Erythroblast (primary cell): ENCODE results near the gene ZNF407.
"Not testable (repeated sequence)": the region's sequence is repeated elsewhere in the genome, so short reads cannot be mapped to it uniquely, and the experiment has no call there.

Experiments
- DNase-seq, 2 experiments: peaks; one replicate each; lab custom pipeline; 2025; lab: John Stamatoyannopoulos, UW
- GATA1 ChIP-seq: IDR thresholded peaks from 2 replicates; pipeline ENCODE4 v1.6.1; 2011; ENCODE audit warnings: low read depth, mild to moderate bottlenecking, control low read depth, low read length, moderate library complexity
- POLR2A ChIP-seq: IDR thresholded peaks from 2 replicates; pipeline ENCODE4 v1.6.1; 2011; ENCODE audit warnings: mild to moderate bottlenecking, low read length

ZNF407 gene

DNA sequence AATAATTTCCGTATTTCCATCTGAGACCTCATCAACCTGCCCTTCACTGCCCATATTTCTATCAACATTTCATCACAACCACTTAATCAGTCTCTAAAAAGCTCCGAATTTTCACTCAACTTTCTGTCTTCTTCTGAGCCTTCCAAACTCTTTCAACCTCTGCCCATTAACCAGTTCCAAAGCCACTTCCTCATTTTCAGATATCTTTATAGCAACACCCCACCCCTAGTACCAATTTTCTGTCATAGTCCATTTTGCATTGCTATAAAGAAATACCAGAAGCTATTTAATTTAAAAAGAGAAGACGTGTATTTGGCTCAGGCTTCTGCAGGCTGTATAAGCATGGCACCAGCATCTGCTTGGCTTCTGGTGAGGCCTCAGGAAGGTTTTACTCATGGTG, 504.2 kb downstream of the ZNF407 start:
- no peak for DNase-seq
- no peak for TF ChIP-seq POLR2A
- no peak for TF ChIP-seq GATA1

DNA sequence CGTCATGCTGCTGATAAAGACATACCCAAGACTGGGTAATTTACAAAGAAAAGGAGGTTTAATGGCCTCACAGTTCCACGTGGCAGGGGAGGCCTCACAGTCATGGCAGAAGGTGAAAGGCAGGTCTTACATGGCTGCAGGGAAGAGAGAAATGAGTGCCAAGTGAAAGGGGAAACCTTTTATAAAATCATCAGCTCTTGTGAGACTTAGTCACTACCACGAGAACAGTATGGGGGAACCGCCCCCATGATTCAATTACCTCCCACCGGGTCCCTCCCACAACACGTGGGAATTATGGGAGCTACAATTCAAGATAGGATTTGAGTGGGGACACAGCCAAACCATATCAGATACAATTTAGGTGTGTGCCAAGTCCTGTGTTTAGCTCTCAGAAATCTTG, 506.4 kb downstream of the ZNF407 start:
- DNase-seq: not testable (repeated sequence)

GRCh38 chr18:75104483-75104882, 506.8 kb downstream of the ZNF407 start:
- no peak for DNase-seq
- TF ChIP-seq POLR2A (no peak), GATA1 (no peak)

GRCh38 chr18:75105551-75106254, 508.0 kb downstream of the ZNF407 start:
- DNase-seq: no peak
- no peak for TF ChIP-seq GATA1
- TF ChIP-seq POLR2A: no peak

- DNase-seq: no peak
- TF ChIP-seq GATA1 (no peak), POLR2A (no peak)
Measured at GRCh38 chr18:75106746-75107145, 509.1 kb downstream of the ZNF407 start.

DNA sequence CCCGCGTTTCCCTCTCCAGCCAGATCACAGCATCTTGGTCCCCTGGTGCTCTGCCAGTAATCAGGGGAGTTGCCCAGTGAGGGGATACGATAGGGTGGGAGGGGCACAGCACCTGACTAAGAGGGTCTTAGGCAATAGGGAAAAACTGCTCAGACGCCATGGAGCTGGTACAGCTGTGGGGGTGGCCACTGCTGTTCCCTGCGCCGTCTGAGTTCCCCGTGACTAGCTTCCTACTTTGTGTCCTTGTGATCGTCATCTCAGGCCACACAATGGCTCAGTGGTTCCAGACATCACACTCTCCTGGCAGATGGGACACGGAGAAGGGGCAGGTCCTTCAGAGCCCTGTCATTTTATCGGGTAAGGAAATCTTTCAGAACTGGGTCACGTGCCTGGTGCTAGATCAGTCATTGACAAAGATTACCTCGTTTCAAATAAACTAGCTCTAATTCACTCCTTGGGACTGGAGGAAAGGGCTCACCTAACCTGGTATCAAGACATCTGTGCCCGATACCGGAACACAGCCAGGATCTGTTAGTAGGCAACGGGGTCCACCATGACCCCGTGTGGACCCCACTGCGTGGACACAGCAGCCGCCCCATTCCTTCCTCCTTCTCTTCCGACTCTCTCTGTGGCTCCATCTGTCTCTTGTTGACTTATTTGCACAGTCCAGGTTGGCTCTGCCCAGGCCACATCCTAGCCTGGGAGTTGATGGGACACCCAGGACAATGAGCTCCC, 509.7 kb downstream of the ZNF407 start:
- no peak for DNase-seq
- no peak for TF ChIP-seq POLR2A
- no peak for TF ChIP-seq GATA1

GRCh38 chr18:75107931-75108276, 510.2 kb downstream of the ZNF407 start:
- no peak for DNase-seq
- TF ChIP-seq POLR2A: no peak
- no peak for TF ChIP-seq GATA1

DNA sequence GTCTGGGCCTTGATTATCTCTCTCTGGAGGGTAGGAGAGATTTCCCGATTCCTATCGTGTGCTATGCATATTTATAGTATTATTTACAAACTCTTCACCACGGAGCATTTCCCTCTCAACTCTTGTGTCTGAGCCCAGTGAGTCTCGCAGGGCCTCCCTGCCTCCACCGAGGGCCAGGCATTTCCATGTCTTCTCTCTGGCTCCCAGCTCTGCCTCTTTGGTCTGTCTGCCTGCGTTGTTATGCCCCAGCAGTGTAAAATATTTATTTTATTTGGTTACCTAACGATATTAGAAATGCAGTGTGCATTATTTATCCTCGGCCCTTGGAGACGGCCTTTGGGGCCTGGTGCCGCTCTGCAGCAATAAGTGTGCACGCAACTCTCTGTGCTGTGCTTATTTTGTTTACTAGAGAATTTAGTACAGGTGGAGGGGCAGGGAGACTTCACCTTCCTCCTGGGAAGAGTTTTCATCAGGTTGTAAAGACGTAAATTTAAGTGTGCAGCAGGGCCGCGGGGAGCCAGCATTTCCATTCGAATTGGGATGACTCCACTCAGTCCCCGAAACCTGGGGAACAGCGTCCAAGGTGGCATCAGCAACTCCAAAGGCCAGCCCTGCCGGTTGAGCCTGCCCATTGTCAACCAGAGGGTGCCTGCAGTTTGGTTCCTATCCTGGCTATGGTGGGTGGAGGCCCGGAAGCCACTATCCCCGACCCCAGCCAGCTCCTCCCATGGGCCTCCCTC, 511.1 kb downstream of the ZNF407 start:
- DNase-seq: no peak
- no peak for TF ChIP-seq GATA1
- TF ChIP-seq POLR2A: no peak

DNA sequence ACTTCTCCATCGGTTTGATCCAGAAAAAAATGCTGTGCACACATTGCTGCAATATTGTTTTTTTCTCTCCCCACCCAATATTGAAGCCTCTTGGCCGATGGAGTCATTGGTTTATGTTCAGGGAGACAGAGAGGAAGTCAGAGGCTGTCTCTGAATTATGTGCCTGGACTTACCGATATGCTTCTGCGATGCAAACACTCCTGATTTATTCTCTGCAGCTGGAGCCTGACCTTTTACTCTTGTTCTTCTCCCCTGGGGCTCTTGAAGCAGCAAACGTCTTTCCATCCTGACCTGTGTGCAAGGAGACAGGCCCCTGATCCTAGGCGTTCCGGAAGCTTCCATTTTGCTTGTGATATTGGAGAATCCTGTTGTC, 511.6 kb downstream of the ZNF407 start:
- TF ChIP-seq GATA1 (no peak), POLR2A (no peak)
- DNase-seq: no peak

- no peak for DNase-seq
- no peak for TF ChIP-seq GATA1
- TF ChIP-seq POLR2A: no peak
Measured at GRCh38 chr18:75109819-75110218, 512.1 kb downstream of the ZNF407 start.

DNA sequence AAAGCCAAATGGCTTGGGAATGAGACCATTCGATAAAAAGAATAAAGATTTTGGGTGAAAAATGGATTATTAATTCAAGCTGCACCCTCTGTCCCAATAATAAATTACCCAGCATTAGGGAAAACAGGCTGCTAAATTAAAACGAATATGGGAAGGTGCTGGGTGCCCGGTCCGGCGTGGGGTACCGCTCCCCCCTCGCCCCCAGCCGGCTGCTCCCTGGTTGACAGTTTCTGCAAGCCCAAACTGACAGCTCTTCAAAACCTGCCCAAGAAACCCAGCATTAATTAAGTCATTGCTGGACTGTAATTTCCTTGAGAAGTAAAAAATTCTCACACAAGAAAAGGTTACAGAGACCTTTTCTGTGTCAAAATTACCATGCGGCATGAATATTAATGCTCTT, 512.6 kb downstream of the ZNF407 start:
- DNase-seq: no peak
- no peak for TF ChIP-seq POLR2A
- TF ChIP-seq GATA1: no peak

- no peak for DNase-seq
- TF ChIP-seq GATA1 (no peak), POLR2A (no peak)
Measured at GRCh38 chr18:75110846-75111415, 513.3 kb downstream of the ZNF407 start.

- no peak for DNase-seq
- TF ChIP-seq POLR2A (no peak), GATA1 (no peak)
Measured at GRCh38 chr18:75111760-75112159, 514.1 kb downstream of the ZNF407 start.

GRCh38 chr18:75112186-75113096, 514.8 kb downstream of the ZNF407 start:
- DNase-seq: no peak
- no peak for TF ChIP-seq GATA1
- TF ChIP-seq POLR2A: no peak
